ENCODE results near the gene CCSER2. TPM values are rescaled to one million over a fixed set of nuclear protein-coding genes. Genes with fewer than 3 reads are reported as not detected.

CCSER2 gene
- total and polyA plus RNA-seq, 7 donors = 10.2 to 101 (median 83.2) TPM

DNA sequence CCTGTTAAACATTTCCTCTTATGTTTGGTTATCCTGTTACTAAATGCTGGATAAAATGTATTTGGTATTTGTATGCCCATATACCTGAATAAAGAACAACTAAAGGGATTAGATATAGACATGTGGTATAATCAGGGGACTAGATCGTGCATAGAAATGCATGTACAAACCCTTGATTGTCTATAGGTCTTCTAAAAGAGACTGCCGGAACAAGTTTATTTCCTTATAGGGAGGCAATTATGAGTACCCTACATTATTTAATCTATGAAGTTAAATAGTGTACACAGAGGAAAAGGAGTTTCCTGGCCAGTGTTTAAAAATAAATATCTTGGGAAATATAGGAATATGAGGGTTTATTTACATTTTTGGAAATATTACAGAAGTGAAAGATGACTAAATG lies 44.6 kb downstream of the CCSER2 start:
- 16 to 73% methylated on average over 2 of the region's 2 CpGs for WGBS, 2 donors
- H3K27ac ChIP-seq = no peak overlapping the region
- no peak overlapping the region for H3K4me3 ChIP-seq
- H3K27me3 ChIP-seq = no peaks in the 10 kb centered on the region
- no peak for DNase-seq
- H3K4me1 ChIP-seq = peaks cover 0 to 3% (median 0%) of the 10 kb centered on the region in 4 donors
- intact Hi-C loops (cut with DNase I) = loop anchor here (10.0 kb wide), 1 partner anchor 108 kb away; no protein-coding TSS in a partner anchor
- TF ChIP-seq EP300 (IDR thresholded peaks at IDR 0.05) (no peak), POLR2A (IDR thresholded peaks at IDR 0.05) (no peak)
- no peaks in the 10 kb centered on the region for H3K9me3 ChIP-seq
- H3K36me3 ChIP-seq = peaks cover 0 to 35% (median 2%) of the 10 kb centered on the region in 4 donors

DNA sequence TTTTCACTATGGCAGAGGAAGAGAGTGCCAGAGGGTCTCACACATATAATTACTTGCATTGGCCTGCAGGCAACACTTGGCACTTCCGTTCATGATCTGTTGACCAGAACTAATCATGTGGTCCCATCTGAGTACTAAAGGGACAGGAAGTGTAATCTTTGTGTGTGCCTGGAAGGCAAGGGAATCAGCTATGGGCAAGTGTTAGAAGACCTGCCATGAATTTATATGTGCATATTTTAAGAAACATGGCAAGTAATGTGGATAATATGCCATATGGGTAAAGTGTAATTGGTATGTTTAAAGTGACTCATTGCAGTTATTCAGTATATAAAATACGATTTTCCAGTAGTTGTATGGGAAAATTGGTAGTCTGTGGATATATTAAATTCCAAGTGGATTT lies 46.1 kb downstream of the CCSER2 start:
- no peaks in the 10 kb centered on the region for H3K27me3 ChIP-seq

DNA sequence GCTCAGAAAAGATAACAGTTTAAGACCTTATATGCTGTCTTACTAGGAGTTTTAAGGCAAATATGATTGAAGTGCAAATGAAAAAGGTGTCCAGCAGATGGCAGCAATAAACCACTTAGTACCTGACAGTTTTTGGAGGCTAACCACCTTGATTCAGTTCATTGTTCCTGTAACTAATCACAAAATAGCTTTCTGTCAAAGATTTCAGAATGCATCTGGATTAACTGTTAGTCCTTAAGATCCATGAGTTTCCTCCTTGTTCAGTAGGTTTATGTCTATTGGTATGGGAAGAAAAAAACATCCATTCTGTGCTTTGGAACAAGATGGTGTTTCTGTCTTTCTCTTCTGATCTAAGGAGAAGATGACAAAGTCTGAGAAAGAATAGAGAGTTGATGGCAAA lies 46.6 kb downstream of the CCSER2 start:
- no peaks in the 10 kb centered on the region for H3K9me3 ChIP-seq
- no peaks in the 10 kb centered on the region for H3K27me3 ChIP-seq
- H3K36me3 ChIP-seq = peaks cover 0 to 35% (median 2%) of the 10 kb centered on the region in 4 donors
- no peak overlapping the region for H3K4me3 ChIP-seq
- intact Hi-C loops (cut with DNase I) = loop anchor here (1.0 to 10.0 kb wide), 2 partner anchors 110 to 162 kb away; no protein-coding TSS in a partner anchor
- H3K27ac ChIP-seq = no peak overlapping the region
- no peak for TF ChIP-seq POLR2A (IDR thresholded peaks at IDR 0.05)
- TF ChIP-seq EP300 (IDR thresholded peaks at IDR 0.05) = no peak
- TF ChIP-seq POLR2AphosphoS5 (IDR thresholded peaks at IDR 0.05) = no peak
- TF ChIP-seq, protein P1, sequence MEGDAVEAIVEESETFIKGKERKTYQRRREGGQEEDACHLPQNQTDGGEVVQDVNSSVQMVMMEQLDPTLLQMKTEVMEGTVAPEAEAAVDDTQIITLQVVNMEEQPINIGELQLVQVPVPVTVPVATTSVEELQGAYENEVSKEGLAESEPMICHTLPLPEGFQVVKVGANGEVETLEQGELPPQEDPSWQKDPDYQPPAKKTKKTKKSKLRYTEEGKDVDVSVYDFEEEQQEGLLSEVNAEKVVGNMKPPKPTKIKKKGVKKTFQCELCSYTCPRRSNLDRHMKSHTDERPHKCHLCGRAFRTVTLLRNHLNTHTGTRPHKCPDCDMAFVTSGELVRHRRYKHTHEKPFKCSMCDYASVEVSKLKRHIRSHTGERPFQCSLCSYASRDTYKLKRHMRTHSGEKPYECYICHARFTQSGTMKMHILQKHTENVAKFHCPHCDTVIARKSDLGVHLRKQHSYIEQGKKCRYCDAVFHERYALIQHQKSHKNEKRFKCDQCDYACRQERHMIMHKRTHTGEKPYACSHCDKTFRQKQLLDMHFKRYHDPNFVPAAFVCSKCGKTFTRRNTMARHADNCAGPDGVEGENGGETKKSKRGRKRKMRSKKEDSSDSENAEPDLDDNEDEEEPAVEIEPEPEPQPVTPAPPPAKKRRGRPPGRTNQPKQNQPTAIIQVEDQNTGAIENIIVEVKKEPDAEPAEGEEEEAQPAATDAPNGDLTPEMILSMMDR (IDR thresholded peaks at IDR 0.05) = peak; percentile 49 to 73 (median 63)
- no peak for DNase-seq
- peaks cover 0 to 3% (median 0%) of the 10 kb centered on the region in 4 donors for H3K4me1 ChIP-seq

More for the DNA sequence above, 46.1 kb downstream of the CCSER2 start:
- no peak for TF ChIP-seq POLR2AphosphoS5 (IDR thresholded peaks at IDR 0.05)
- no peak for TF ChIP-seq POLR2A (IDR thresholded peaks at IDR 0.05)
- TF ChIP-seq EP300 (IDR thresholded peaks at IDR 0.05) = no peak
- Histone ChIP-seq H3K4me3 (no peak overlapping the region), H3K36me3 (peaks cover 0 to 35% (median 2%) of the 10 kb centered on the region in 4 donors), H3K27ac (no peak overlapping the region), H3K9me3 (no peaks in the 10 kb centered on the region), H3K4me1 (peaks cover 0 to 3% (median 0%) of the 10 kb centered on the region in 4 donors)
- intact Hi-C loops (cut with DNase I) = loop anchor here (10.0 kb wide), 1 partner anchor 110 kb away; no protein-coding TSS in a partner anchor
- 57 to 71% methylated on average over 2 of the region's 2 CpGs for WGBS, 2 donors
- DNase-seq = no peak

DNA sequence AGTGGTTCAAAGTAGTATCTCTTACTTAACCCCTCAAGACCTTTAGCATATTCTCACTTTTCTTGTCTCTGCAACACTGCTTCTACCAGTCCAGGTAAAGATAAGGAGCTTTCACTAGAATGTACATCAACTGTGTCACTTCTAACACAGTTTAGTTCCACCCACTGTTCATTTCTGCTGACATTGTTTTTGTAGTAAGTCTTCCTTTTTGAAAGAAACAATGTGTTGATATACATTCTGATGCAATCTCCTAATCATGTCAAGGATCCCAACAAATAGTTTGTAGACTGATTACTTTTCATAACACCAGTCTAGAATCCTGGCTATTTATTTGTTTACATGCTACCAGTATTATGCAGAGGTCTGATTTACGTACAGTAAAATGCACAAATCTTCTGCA lies 47.5 kb downstream of the CCSER2 start:
- Histone ChIP-seq H3K27ac (no peak overlapping the region), H3K4me3 (no peak overlapping the region), H3K27me3 (no peaks in the 10 kb centered on the region), H3K4me1 (peaks cover 0 to 3% (median 0%) of the 10 kb centered on the region in 4 donors), H3K36me3 (peaks cover 0 to 33% (median 2%) of the 10 kb centered on the region in 4 donors), H3K9me3 (no peaks in the 10 kb centered on the region)
- TF ChIP-seq, protein P1 (IDR thresholded peaks at IDR 0.05) = no peak
- TF ChIP-seq POLR2A (IDR thresholded peaks at IDR 0.05) = no peak
- TF ChIP-seq POLR2AphosphoS5 (IDR thresholded peaks at IDR 0.05) = no peak
- TF ChIP-seq EP300 (IDR thresholded peaks at IDR 0.05) = no peak
- 87 to 89% methylated on average over 1 of the region's 1 CpG for WGBS, 2 donors
- no peak for DNase-seq
- intact Hi-C loops (cut with DNase I) = loop anchor here (1.0 to 10.0 kb wide), 2 partner anchors 111 to 161 kb away; no protein-coding TSS in a partner anchor

DNA sequence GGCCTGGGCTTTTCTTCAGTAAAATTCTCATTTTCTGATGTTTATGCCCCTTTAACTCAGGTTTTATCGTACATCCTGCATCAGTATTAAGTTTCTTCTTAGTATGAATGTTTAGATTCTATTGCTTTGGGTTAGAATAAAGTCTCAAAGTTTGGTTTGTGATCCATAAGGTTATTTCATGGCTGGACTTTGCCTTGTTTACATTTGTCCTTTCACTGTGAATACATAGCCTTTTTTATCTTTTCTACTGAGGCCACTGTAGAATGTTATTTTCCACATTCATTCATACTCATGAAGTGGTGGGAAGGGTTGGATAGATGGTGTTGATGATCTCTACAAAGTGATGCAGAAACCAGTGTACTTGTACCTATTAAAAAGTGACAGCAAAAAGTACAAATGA lies 59.8 kb downstream of the CCSER2 start:
- H3K4me1 ChIP-seq = peaks cover 0 to 13% (median 5%) of the 10 kb centered on the region in 4 donors
- no peak for DNase-seq
- no peak overlapping the region for H3K4me3 ChIP-seq
- intact Hi-C loops (cut with DNase I) = loop anchor here (10.0 kb wide), 1 partner anchor 1537 kb away; no protein-coding TSS in a partner anchor
- TF ChIP-seq POLR2A (IDR thresholded peaks at IDR 0.05) (no peak), POLR2AphosphoS5 (IDR thresholded peaks at IDR 0.05) (no peak), EP300 (IDR thresholded peaks at IDR 0.05) (no peak)
- TF ChIP-seq, protein P1 (IDR thresholded peaks at IDR 0.05) = no peak
- WGBS, 2 donors = 93 to 96% methylated on average over 1 of the region's 1 CpG
- peaks cover 0 to 18% (median 0%) of the 10 kb centered on the region in 4 donors for H3K36me3 ChIP-seq
- H3K9me3 ChIP-seq = no peaks in the 10 kb centered on the region
- H3K27me3 ChIP-seq = no peaks in the 10 kb centered on the region
- H3K27ac ChIP-seq = no peak overlapping the region
